GM20431 (cell line): ENCODE data around the gene CCDC47.

ENCODE experiments used
- in situ Hi-C: fragments of 300-500 bp; cut with MseI, MboI; formaldehyde crosslinking; loops from one replicate; pipeline ENCODE4 v1.15.0; 2020; ENCODE audit warnings: low sequenced_read_pairs; ENCODE audit not compliant: unreplicated experiment

Gene CCDC47

DNA sequence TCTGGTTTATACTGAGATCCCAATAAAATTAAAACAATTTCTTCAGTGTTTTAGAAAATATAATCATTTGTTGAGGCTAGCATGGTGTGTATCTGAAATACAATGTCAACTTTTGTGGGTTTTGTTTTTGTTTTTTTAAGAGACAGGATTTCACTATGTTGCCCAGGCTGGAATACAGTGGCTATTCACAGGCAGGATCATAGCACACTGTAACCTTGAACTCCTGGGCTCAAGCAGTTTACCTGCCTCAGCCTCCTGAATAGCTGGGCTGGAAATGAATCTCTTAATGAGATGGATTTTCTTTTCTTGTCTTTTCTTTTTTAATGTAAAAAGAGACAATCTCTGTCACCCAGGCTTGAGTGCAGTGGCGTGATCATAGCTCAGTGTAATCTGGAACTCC, 12.7 kb upstream of the CCDC47 start:
- in situ Hi-C loops, result no loop called here

DNA sequence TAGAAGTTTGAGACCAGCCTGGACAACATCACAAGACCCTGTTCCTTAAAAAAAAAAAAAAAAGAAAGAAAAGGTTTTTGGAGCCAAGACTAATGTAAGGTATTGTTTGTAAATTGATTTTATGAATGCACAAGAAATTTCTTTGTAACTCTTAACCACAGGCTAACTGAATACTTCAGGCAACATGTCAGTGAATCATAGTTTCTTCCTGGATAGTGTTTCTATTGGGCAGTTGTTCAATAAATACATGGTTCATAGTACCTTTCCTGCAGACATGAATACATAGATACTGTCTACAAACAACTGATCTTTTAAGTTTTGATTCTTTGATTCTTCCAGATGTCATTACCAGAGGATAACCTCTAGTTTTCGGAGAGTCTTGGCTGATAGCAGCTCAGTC, 12.2 kb upstream of the CCDC47 start:
- in situ Hi-C loops, result no loop called here

DNA sequence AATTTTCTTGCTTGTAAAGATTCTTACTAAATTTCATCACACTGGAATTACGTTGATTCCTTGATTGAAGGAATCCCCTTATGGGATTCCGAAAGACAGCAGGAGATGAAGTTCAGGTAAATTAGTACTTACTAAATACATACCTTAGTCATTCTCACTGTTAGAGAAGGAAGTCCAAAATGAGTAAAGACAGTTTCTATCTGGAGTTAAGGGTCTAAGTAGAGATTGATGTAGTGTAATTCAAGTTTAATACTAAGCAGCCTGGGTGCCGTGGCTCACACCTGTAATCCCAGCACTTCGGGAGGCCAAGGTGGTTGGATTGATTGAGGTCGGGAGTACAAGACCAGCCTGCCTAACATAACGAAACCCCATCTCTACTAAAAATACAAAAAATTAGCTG, 10.1 kb upstream of the CCDC47 start:
- in situ Hi-C loops, result no loop called here

DNA sequence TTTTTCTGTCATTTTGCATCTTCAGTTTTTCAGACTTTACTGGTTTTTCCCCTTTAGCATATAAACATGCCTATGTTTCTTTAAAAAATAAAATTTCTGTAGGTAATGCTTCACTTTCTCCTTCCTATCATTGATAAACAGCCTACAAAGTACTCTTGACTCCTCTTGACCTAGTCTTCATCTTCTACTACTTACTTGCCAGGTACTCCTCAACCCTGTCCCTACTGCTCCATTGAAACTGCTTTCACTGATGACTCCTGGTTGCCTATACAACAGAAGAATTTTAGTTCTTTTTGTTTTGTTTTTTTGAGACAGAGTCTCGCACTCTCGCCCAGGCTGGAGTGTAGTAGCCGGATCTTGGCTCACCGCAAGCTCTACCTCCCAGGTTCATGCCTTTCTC, 7.5 kb upstream of the CCDC47 start:
- in situ Hi-C loops, result no loop called here

DNA sequence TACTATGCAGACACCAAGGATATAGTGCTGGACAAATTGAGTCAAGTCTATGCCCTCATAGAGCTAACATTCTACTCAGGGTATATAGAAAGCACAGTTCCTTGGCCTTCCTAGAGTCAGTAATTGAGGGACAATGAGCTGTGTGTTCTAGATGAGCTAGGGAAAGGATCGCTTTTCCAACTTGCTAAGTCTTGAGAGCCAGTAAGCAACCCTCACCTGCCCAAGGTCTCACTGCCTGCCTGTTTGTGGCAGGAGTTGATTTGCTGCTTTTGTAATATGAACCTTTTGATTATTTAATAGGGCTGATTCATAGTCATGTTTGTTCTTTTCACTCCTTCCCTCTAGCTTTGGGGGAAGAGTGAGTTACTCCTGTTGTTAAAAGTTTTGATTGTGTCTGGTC, 7.1 kb upstream of the CCDC47 start:
- in situ Hi-C loops, result no loop called here

DNA sequence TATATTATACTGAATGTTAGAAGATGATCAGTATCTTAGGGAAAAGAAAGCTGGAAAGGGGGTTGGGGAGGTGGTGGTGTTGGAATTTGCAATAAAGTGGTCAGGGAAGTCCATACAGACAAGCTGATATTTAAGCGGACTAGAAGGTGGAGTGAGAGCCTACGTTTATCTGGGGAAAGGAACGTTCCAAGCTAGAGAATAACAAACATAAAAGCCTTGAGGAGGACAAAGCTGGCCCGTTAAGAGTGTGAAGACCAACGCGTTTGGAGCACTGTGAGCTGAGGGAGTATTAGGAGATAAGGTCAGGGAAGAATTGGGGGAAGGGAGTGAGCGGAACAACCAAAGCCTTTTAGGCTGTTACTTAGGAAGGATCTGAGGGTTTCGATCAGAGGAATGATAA, 2.0 kb upstream of the CCDC47 start:
- in situ Hi-C loops, result no loop called here

DNA sequence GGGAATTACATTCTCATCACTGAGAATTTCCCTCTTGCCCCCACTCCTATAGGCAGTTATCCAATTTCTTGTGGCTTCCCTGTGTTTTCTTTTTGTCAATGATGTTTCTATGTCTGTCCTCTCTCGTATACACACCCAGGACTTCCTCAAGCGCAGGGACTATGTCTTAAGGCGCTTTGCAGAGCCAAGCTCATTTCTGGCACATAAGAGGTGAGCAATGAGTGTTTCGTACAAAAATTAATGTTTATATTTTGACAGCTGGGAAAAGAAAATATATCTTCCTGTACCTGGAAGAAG, 1.5 kb upstream of the CCDC47 start:
- in situ Hi-C loops, result no loop called here

DNA sequence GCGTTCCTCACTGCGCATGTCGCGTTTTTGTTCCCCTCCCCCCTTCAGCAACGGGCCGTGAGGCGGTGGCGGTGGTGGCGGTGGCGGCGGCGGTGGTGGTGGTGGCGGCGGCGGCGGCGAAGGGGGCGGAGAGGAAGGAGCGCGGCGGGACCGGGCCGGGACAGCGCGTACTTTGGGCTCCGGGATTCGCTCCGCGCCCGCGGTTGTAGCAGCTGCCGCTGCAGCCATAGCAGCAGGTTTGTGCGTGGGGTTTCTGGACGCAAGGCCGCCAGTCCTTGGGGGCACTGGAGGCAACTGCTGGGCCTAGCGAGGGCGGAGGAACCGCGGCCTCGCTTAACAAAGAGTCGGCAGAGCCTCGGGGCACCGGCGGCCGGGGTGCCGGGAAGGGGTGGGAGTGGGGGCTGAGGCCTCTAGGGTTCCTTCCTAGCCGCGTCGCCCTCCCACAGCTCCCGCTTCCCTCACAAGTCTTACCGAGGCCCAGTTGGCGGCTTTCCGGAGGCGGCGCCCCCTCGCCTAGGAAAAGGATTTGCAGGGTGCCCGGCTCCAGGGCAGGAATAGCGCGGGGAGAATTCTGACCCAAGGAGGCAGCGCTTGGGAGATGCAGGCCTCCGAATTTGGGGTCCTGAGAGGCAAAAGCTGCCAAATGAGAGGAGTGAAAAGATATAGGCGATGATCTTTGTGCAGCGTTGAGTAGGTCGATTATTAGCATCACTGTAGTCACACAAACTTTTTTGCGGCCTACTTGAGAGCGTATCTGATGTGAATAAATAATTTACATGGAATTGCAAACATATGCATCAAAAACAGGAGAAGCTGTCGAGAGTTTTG, 958 bp upstream of the CCDC47 start, which contains the start of gene DDX42:
Gene DDX42, plus strand, starts transcription at position 30 of the 828 bp plus-strand sequence. CDS start 12,880 bp downstream, outside the sequence.
- in situ Hi-C loops, result no loop called here

DNA sequence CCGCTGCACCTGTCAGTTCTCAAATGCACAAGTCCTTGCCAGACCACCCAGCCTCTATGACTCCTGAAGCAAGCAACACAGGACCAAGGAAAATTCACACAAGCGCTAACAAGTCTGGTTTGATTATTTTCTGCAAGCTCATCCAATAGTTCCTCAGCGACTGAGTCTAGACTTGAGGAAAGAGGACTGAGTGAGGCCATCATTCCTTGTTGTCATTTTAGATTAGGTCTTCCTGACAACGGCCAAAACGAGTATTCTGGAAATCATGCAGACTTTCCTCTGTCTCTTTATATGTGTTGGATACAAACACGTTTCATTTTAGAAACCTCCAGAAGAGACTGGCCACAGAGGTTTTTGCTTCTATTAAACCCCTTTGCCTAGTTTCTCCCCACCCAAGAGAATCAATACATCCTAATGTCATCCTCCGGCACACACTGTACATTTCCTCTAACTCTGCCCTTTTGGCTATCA, 561 bp downstream of the CCDC47 start:
- in situ Hi-C loops, result no loop called here

DNA sequence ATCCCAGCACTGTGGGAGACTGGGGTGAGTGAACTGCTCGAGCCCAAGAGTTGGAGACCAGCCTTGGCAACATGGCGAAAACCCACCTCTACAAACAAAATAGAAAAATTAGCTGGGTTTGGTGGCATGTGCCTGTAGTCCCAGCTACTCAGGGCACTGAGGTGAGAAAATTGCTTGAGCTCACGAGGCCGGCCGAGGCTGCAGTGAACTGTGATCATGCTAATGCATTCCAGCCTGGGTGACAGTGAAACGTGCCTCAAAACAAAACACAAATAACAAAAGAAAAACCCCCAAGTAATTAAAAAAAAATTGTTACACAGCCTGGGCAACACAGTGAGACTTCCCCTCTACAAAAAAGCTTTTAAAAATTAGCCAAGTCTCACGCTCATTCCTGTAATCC, 5.0 kb downstream of the CCDC47 start:
- in situ Hi-C loops, result no loop called here

DNA sequence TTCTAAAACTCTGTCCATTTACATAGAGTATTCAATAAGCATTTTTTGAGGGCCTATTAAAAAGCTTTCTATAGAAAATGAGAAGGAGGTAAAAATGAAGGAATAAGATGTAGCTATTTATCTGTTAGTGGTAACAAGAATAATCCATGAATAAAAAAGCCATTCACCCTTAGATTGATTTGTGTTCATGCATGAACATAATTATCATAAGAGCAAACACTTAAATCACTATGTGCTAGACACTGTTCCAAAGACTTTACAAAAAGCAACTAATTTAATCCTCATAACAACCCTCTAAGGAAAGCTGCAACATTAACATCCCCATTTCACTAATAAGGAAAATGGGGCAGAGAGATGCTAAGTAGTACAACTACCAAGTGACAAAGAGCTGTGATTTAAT, 6.6 kb downstream of the CCDC47 start:
- in situ Hi-C loops, result no loop called here

DNA sequence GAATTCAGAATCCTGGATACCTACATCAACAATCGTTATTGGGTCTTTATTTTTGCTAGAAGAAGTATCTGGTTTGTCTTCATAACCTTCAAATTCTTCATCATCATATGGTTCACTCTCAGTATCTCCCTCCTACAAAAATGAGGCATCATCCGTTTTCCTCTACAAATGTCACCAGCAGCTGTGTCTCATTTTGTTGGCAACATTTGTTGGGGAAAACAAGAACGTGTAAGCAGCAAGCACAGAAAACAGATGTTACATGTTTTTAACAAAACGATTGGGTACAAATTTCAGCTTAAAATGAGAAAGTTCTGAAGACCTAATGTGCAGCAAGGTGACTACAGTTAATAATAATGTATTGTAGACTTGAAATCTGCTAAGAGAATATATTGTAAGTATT, 8.7 kb downstream of the CCDC47 start:
- in situ Hi-C loops, result no loop called here

DNA sequence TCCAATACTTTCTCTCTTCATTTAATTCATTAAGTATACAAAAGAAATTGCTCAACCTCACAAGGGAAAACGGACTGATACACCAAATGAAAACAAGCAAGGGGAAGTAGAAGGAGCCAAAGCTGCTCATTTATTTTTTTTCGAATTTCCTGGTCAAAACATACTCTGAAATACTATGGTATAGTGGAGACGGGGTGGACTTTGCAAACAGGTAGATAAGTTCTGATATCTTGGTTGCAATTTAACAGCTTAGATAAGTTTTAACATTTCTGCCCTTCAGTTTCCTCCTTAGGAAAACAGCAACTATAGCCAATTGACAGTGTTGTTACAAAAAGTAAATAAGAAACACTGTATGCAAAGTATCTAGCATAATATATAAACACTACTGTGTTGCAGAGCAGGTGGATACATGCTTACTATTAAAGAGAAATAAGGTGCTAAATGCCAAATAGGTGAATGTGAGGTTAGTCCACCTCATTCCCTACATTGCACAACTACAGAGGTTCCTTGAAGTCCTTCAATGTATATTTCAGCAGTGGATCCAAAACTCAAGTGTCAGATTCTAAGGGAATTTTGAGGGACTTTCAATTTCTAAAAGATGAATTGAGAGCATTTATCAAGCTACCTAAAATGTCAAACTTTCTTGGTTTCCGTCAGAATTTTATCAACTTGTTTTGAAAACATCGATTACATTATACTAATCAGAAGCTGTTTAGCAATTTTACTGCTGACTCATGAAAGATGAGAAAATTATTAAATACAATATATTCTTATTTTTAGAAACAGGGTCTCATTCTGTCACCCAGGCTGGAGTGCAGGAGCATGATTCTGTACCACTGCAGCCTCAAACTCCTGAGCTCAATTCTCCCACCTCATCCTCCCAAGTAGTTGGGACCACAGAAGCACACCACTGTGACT, 11.0 kb downstream of the CCDC47 start:
- in situ Hi-C loops, result no loop called here

DNA sequence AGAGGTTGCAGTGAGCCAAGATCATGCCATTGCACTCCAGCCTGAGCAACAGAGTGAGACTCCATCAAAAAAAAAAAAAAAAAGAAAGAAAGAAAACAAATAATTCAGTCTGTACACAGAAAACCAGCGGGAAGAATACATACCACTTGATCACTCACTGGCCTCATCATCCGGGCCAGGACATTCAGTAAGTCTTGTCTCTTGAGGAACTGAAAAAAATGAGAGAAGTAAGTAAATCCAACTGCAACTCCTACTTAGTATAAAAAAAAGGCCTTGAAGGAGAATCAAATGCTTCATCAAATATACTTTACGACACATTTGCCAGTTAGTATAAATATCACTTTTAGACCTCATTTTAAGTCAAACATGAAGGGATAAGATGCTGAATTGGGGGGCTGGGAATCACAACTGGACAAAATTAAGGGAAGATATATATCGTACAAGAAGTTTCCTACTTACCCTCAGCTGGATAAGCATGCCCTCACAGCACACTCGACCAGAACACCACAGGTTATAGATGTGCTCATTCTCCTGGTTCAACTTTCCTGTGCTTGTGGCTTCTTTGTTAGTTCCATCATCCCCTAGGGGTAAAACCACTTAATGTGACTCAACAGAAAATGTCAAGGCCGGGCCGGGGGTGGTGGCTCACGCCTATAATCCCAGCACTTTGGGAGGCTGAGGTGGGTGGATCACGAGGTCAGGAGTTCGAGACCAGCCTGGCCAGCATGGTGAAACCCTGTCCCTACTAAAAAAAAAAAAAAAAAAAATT, 12.4 kb downstream of the CCDC47 start:
- in situ Hi-C loops, result no loop called here

DNA sequence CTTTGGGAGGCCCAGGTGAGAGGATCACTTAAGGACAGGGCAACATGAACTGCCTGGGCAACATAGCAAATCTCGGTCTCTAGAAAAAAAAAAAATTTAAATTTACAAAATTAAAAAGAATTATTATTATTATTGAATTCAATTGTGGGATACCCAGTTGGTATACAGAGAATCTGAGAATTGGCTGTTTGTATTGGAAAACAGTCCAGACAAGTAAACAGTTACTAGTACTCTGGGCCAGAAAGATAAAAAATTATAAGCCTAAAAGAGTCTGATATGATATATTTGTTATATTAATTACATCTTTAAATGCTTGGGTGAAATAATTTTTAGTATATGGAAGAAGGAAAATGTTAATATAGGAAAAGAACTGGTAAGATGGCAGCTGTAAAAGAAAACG, 15.0 kb downstream of the CCDC47 start:
- in situ Hi-C loops, result no loop called here

DNA sequence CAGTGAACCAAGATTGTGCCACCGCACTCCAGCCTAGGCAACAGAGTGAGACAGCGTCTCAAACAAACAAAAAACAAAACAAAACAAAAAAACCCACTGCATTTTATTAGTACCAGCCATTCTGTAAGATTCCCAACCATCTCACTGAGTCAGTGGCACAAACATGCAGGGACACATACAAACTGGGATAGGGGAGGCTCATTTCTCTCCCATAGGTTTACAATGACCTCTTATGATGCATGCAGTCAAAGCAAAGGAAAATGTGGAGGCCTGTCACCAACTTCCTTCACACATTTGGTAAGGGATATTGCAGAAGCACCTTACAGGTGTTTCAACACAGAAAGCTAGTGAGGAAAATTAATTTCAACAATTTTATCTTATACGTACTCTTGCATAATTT, 19.4 kb downstream of the CCDC47 start:
- in situ Hi-C loops, result no loop called here

DNA sequence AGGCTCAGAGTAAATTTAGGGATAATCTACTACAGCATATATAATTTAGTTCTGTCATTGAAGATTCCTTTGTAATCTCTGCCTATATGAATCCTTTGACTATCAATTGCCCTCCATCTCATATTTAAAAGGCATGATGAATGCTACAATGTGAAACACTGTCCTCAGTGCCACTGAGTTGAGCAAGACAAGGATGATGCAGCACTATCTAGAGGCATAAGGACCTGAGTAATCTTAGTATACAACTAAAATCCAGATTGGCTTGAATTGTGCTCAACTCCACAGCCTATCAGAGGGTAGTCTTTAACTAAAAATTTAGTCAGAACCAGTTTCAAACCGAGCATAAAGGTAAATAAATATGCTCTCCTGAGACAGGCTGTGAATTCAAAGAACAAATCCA, 20.2 kb downstream of the CCDC47 start:
- in situ Hi-C loops, result no loop called here

DNA sequence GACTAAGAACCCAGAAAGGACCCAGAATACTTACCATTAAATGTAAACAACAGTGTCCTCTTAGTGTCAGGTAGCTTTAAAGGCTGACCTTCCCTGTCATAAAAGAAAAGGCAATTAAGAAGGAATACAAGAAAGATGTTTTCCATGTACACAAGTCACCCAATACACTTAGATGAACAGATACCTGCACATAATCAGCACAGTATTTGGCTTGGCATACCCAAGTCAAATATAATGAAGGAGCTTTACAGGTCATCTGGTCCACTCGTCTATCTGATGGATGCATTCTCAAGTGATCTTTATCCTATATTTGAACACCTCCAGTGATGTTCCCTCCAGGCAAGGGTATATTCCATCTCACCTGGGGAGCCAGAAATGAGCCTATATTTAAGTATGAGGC, 20.7 kb downstream of the CCDC47 start:
- in situ Hi-C loops, result no loop called here

DNA sequence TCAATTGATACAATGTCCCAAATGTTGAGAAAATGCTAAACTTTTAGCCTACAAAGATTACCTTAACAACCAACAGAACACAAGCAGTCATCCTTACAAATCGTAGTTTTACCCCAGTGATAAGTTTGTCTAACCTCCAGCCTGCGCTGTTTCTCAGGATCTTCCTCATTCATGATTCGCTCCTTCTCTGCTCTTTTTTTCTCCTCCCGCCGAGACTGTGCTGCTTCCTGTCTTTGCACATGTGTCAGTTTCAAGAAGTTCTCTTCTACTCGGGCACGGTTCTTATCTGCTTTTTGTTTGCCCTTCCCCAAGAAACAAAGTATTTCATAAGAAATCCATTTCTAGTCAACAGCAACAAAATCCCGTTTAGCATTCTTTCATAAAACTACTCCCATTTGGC, 21.6 kb downstream of the CCDC47 start:
- in situ Hi-C loops, result no loop called here

DNA sequence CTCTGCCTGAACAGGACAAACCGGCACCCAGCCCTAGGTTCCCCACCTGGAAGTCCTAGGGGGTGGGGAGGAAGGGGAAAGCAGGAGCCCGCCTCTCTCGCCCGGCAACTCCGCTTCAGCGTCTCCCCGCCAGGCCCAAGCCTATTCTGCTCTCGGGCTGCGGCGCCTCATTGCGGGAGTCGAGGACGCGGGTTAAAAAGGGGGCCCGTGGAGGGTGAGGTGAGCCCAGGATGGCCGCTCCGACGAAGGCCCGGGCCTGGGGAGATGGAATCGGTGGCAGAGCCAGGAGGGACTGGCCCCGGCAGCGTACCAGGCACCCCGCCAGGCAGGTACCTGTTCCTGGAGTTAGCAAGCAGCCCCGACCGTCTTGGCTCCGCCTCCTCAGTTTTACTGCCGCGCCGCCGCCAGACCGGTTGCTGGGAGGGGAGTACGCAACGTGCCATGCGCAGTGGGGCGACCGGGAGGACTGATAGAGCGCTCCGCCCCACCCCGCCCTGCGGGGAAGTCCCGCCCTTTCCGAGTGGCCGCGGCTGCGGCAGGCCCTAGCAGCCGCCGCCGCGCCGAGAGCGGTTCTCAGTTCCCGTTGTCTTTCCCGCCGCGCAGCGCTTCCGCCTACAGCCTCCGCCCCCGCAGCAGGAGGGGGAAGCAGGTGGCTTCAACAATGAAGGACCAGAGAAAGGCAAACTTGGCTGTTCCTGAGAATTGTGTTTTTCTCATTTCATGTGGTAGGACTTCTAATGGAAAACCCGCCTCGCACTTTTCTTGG, 31.8 kb downstream of the CCDC47 start, which contains the start of gene STRADA:
Gene STRADA, minus strand, starts transcription at position 392 of the 766 bp plus-strand sequence. CDS start 13,430 bp downstream, outside the sequence.
- in situ Hi-C loops, result no loop called here
